PFSK-1 (cell line): ENCODE results near the gene RAD51B.

Experiments
- FOXP2 ChIP-seq: optimal IDR thresholded peaks from 2 replicates; pipeline ENCODE3; 2011; ENCODE audit warnings: borderline replicate concordance, control low read depth, inconsistent platforms; ENCODE audit not compliant: insufficient read depth; ENCODE audit errors: extremely low read length, extremely low read depth
- POLR2AphosphoS5 ChIP-seq: IDR thresholded peaks from 2 replicates; pipeline ENCODE4 v1.6.1; 2012; ENCODE audit warnings: low read depth, mild to moderate bottlenecking, control low read depth, low read length, moderate library complexity
- SIN3A ChIP-seq: IDR thresholded peaks from 2 replicates; pipeline ENCODE4 v1.6.1; 2012; ENCODE audit warnings: mild to moderate bottlenecking, low read length, moderate library complexity, borderline replicate concordance; ENCODE audit not compliant: insufficient read depth
- TAF1 ChIP-seq: IDR thresholded peaks from 2 replicates; pipeline ENCODE4 v1.6.1; 2012; ENCODE audit warnings: low read length, control low read depth, borderline replicate concordance; ENCODE audit not compliant: insufficient read depth
- TF ChIP-seq, protein P1 (sequence below), 2 experiments: IDR thresholded peaks; 2 replicates each; pipeline versions ENCODE4 v1.6.1 to v1.8.0; 2011 to 2012; ENCODE audit warnings: low read depth in 2 of 2, low read length in 2 of 2, control low read depth in 1 of 2, inconsistent platforms in 1 of 2, mild to moderate bottlenecking in 1 of 2, moderate library complexity in 1 of 2; ENCODE audit not compliant: insufficient read depth in 1 of 2

The RAD51B gene

DNA sequence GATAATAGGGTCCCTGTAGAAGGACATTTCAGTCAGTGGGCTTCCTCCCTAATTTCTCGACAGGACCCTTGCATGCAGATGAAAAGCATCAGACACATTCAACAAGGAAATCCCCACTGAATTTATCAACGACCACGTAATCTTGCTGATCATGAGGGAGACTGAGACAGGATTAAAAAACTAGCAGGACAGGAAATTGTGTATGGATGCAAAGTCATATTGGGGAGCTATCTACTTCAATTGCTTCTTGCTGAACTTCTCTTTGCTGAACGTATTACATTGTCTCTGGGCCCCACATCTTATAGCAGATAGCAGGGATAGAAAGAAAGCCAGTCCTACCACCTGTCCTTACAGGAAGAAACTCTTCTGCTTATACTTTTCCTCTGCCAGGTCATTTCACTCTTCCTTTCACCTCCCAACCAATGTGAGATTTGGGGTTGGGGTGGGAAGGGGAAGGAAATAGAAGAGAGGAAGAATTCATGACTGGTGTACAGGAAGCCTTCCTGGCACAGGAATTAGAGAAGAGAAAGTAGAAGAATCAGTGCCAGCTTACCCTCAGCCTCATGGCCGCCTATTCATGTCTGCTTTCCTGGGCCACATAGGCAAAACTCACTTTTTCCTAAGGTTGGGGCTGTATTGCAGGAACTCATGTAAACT, 640.0 kb downstream of the RAD51B start:
- TF ChIP-seq, protein P1, sequence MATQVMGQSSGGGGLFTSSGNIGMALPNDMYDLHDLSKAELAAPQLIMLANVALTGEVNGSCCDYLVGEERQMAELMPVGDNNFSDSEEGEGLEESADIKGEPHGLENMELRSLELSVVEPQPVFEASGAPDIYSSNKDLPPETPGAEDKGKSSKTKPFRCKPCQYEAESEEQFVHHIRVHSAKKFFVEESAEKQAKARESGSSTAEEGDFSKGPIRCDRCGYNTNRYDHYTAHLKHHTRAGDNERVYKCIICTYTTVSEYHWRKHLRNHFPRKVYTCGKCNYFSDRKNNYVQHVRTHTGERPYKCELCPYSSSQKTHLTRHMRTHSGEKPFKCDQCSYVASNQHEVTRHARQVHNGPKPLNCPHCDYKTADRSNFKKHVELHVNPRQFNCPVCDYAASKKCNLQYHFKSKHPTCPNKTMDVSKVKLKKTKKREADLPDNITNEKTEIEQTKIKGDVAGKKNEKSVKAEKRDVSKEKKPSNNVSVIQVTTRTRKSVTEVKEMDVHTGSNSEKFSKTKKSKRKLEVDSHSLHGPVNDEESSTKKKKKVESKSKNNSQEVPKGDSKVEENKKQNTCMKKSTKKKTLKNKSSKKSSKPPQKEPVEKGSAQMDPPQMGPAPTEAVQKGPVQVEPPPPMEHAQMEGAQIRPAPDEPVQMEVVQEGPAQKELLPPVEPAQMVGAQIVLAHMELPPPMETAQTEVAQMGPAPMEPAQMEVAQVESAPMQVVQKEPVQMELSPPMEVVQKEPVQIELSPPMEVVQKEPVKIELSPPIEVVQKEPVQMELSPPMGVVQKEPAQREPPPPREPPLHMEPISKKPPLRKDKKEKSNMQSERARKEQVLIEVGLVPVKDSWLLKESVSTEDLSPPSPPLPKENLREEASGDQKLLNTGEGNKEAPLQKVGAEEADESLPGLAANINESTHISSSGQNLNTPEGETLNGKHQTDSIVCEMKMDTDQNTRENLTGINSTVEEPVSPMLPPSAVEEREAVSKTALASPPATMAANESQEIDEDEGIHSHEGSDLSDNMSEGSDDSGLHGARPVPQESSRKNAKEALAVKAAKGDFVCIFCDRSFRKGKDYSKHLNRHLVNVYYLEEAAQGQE (IDR thresholded peaks at IDR 0.05; ENCODE audit: insufficient read depth in 1 of 2, low read depth in 2 of 2, low read length in 2 of 2) = no peak
- TF ChIP-seq FOXP2 (no peak), TAF1 (no peak)

DNA sequence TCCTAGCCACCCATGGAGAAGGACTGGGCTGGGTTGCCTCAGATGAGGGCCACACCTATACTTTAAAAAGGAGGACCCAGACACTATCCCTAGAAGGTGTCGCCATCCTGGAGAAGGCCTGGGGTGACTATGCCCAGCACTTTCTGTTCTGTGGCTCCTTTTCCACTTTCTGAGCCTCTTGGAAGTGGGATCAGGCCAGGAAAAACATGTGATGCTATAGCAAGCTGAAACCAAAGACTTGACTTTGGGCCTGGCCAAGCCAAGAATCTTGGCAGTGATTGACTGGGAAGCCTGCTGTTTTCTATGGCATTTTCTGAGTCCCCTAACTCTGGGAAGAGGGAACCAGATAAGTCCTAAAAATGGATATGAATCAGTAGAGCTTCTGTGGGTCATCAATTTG, 641.0 kb downstream of the RAD51B start:
- TF ChIP-seq SIN3A = no peak
- TF ChIP-seq, protein P1 (IDR thresholded peaks at IDR 0.05; ENCODE audit: insufficient read depth in 1 of 2, low read depth in 2 of 2, low read length in 2 of 2) = no peak
- TF ChIP-seq FOXP2 = no peak
- TF ChIP-seq POLR2AphosphoS5 = no peak
- TF ChIP-seq TAF1 = no peak

DNA sequence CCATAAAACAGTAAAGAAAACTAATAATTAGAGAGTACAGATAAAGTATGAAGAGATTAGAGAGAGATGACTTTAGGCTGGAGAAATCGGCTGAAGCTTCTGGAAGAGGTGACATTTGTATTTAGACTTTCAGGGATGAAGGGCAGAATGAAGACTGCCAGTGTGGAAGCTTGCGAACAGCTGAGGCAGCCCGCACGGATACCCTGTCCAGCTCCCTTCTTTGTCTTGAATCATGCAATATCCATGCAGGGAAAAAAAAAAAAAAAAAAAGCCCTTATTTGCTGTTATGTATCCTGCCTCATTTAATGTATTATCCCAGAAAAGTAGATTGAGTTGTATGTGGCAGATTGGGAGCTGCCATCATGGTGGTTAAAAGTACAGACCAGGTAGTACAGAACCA, 641.5 kb downstream of the RAD51B start:
- TF ChIP-seq, protein P1 (IDR thresholded peaks at IDR 0.05; ENCODE audit: insufficient read depth in 1 of 2, low read depth in 2 of 2, low read length in 2 of 2) = no peak
- TF ChIP-seq SIN3A (no peak), POLR2AphosphoS5 (no peak), TAF1 (no peak), FOXP2 (no peak)

DNA sequence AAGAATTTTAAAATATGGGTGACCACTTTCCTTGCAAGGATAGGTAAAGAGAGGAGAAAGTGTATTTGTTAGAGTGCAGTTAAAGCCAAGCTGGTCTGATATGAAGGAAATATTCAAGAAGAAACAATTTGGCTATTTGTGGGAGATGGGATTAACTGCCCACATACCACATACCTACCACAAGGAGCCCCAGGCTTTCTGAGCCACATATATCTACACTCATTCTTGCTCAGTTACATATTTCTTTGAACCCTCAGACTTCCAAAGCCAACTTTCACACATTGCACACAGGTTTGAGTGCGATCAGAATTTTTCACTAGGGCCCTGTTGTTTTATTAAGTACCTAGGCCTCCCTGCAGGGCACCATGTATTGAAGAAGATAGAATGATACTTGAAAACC, 643.1 kb downstream of the RAD51B start:
- TF ChIP-seq POLR2AphosphoS5 = no peak
- TF ChIP-seq SIN3A = no peak
- TF ChIP-seq, protein P1 (IDR thresholded peaks at IDR 0.05; ENCODE audit: insufficient read depth in 1 of 2, low read depth in 2 of 2, low read length in 2 of 2) = no peak
- no peak for TF ChIP-seq FOXP2
- no peak for TF ChIP-seq TAF1

DNA sequence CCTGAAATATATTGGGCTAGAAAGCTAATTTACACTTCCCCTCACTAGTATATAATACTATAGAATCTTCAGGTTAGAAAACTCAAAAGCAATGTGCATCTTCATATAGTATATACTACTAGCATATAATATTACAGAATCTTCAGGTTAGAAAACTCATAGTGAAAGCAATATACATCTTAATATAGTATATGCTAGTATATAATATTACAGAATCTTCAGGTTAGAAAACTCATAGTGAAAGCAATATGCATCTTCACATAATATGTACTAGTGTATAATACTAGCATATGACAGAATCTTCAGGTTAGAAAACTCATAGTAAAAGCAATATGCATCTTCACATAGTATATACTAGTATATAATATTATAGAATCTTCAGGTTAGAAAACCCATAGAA, 643.7 kb downstream of the RAD51B start:
- TF ChIP-seq FOXP2 = no peak
- TF ChIP-seq SIN3A = no peak
- TF ChIP-seq, protein P1 (IDR thresholded peaks at IDR 0.05; ENCODE audit: insufficient read depth in 1 of 2, low read depth in 2 of 2, low read length in 2 of 2) = no peak
- no peak for TF ChIP-seq TAF1
- no peak for TF ChIP-seq POLR2AphosphoS5
